ENCODE data around the gene MAP3K2.
A peak's percentile ranks its signal among the peaks of the same experiment; 100 is the strongest.

Gene MAP3K2

DNA sequence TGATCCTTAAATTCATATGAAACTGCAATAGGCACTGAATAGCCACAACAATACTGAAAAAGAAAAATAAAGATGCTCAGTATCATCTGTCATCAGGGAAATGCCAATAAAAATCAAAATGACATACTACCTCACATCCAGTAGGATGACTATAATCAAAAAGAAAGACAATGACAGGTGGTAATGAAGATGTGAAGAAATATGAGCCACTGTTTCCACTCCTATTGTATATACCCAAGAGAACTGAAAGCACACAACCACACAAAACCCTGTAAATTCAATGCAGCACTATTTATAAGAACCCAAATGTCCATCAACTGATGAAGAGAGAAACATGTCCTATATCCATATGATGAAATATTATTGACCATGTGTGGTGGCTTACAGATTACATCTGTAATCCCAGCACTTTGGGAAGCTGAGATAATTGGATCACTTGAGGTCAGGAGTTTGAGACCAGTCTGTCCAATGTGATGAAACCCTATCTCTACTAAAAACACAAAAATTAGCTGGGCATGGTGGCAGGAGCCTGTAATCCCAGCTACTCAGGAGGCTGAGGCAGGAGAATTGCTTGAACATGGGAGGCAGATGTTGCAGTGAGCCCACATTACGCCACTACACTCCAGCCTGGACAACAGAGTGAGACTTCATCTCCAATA, 39.9 kb downstream of the MAP3K2 start:
- DNase-seq: no peak

DNA sequence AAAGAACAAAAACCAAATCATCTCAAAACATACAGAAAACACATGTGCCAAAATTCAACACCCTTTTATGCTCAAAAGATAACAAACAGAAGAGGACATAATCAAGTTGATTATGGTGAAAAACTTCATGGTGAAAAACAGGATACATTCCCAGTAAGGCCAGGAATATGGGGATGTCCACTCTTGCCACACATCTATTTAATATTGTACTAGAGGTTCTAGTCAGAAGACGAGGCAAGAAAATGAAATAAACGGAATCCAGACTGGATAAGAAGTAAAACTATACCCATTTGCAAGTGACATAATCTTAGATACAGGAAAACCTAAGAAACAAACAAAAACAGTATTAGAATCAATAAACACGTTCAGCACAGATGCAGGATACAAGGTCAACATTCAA, 40.8 kb downstream of the MAP3K2 start:
- no peak for DNase-seq

GRCh38 chr2:127343277-127343676, 44.5 kb downstream of the MAP3K2 start:
- peak in 1 of 2 experiments; percentile 9 for DNase-seq

GRCh38 chr2:127342101-127342500, 45.7 kb downstream of the MAP3K2 start:
- DNase-seq: no peak

DNA sequence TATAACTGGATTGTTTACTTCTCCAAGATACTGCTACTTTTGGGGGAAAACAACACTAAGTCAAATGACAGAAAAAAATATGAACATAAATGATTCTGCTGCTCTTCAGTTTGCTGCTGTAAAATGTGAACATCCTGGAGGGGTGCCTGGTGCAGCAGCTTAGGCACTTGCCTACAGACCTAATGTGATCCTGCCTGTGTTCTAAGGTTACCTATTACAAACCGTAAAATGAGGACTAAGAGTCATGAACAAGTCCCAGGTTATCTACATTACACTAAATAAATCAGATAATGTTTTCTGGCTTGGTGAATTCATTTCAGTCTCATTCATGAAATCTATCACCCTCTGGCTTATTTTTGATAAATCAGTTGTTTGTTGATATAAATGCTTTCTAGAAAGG, 55.4 kb downstream of the MAP3K2 start:
- no peak for DNase-seq

GRCh38 chr2:127330753-127331152, 57.0 kb downstream of the MAP3K2 start:
- DNase-seq: no peak

- DNase-seq: no peak
These were observed 61.4 kb downstream of the MAP3K2 start for GRCh38 chr2:127326289-127326945.

DNA sequence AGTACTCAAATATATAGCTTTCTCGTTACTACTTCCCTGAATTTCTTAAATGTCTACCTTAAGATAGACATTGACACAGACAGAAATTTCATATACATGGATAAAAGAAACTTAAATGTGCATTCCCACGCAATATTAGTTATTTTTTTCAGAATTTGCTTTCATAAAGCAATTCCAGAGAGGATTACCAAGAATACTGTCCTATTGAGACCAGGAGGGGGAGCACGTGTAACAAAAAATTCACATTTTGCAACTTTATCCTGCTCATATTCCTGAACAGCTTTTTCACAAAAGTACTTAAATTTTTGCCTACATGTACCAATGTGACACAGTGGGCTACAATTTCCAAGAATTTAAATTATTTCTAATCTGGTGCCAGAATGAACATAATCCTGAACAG, 63.1 kb downstream of the MAP3K2 start:
- no peak for DNase-seq

DNA sequence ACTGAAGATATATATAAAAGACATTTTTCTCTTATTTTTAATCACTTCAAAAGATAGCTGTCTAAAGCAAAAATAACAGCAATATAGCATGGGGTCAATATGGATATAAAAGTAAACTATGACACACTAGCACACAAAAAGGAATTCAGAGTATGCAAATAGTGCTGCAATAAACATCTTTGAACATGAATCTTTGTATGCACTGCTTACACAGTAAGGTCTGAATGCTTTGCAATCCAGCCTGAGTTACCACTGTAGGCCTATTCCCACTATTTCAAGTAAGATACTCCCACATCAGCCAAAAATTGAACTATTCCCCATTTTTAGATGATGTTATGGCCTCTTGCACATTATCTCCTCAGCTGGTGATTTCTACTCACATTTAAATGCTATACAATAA, 66.5 kb downstream of the MAP3K2 start:
- no peak for DNase-seq

GRCh38 chr2:127320586-127321275, 67.0 kb downstream of the MAP3K2 start:
- DNase-seq: no peak

- no peak for DNase-seq
These were observed 67.7 kb downstream of the MAP3K2 start for GRCh38 chr2:127320067-127320466.

- peak in 1 of 2 experiments; percentile 41 for DNase-seq
These were observed 73.4 kb downstream of the MAP3K2 start for GRCh38 chr2:127314193-127314988.

DNA sequence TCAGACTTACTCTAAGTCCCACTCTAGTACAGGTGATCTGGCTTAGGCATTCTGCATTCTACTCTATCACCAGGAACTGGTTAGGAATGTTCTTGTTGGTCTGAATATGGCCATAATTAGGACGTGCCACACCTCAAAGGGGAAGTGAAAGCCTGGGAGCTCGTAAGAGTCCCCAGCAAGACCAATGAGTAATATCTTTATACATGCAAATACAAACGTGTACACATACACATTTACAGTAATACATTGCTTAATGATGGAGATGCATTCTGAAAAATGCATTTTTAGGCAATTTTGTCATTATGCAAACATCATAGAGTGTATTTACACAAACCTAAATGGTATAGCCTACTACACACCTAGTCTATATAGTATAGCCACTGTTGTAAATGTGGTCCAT, 74.4 kb downstream of the MAP3K2 start:
- no peak for DNase-seq

DNA sequence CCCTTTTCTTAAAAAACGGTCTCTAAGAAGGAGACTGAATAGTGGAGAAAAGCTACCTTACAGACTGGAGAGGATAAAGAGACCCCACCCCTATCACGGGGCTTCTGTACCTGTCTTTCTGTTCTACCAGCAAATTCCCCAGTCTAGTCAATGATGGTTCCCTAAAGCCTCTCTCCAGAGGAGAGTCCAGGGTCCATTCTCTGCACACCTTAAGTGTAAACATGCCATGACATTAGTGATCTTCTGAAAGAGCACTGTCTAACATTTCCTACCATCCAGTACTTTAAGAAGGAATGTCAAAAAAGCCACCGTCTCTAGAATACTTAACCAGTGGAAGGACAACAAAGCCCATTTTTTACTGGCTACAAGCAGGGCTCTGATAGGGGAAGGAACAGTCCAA, 76.8 kb downstream of the MAP3K2 start:
- no peak for DNase-seq

DNA sequence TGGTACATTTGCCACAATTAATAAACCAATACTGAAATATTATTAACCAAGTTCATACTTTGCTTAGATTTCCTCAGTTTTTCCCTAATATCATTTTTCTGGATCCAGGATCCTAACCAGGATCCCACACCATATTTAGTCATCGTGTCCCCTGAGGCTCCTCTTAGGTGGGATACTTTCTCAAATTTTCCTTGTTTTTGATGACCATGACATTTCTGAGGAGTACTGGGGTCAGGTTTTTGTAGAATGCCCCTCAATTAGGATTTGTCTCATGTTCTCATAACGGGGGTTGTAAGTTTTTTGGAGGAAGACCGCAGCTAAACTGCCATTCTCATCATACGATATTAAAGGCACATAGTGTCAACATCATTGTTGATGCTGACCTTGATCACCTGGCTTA, 78.3 kb downstream of the MAP3K2 start:
- no peak for DNase-seq

DNA sequence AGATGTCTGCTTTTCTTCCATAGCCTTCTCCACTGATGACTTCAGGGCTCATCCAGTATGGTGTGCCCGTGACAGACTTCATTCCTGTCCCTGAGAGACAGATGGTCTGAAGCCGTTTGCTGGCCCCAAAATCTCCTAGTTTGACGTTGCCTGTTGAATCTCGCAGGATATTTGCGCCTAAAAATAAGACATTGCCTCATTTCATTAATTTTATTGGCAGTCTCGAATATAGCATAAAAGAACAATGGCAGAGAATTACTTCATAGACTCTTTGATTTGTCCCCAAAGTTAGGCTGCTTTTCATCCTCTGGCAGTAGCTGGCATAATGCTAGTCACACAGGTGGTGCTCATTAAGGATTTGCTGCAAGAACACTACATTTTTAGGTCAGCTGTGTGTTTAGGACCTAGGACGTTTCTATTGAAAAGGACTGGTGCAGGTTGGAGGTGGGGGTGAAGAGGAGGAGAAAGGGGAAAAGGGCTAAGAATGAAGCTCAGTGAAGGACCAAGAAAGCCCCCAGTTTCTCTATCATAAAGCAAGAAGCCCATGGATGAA, 79.1 kb downstream of the MAP3K2 start:
- DNase-seq: no peak

GRCh38 chr2:127305990-127306585, 81.7 kb downstream of the MAP3K2 start:
- DNase-seq: no peak

GRCh38 chr2:127302168-127302567, 85.6 kb downstream of the MAP3K2 start:
- DNase-seq: no peak

- DNase-seq: peak; percentile 82 to 88
These were observed 93.8 kb downstream of the MAP3K2 start, which contains the start of gene ERCC3 for GRCh38 chr2:127293748-127294562. Gene ERCC3, minus strand, starts transcription at chr2:127294144. Its CDS starts 63 bp downstream, at chr2:127294081.

DNA sequence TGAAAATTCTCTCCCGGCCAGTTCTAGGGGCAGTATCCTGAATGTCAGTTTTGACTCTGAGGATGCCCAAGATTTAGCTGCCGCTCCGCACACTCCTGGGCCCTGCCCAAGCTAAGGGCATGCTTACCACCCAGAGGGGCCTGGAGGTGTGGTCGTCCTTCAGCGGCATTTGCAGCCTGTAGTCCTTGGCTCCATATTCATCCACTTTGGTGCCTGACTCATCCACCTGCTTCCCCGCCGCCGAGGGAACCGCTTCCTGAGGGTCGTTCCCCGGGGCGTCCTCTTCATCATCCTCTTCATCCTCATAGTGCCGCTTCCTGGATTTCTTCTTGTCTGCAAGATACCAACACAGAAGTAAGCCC, 94.4 kb downstream of the MAP3K2 start:
- DNase-seq: no peak

DNA sequence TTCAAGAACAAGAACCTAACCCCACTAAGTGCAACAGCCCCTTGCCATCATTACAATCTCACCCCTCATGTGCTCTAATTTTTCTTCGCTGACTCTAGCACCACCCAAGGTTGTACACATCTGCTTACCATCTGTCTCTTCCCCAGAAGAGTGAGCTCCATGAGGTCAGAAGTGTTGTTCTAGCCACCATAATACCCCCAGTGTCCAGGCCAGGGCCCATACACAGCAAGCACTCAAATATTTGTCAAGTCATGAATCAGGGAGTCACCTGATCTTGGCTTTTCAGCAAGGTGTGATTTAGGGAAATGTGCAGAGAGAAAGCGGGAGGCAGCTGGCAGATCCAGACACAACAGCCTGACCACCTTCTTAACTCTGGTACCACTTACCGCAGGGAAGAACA, 99.5 kb downstream of the MAP3K2 start:
- DNase-seq: no peak

DNA sequence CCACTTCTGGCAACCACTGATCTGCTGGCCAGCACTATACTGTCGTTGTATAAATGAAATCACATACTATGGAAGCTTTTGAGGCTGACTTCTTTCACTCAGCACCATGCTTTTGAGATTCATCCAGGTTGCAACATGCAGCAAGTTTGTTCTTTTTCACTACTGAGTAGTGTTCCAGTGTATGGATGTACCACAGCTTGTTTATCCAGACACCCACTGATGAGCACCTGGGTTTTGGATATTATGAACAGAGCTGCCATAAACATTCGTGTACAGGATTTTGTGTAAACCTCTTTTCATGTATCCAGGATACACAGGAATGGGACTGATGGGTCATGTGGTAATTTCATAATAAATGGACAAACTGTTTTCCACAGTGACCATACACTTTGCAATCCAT, 104.5 kb downstream of the MAP3K2 start:
- DNase-seq: no peak
